ENCODE measurements around the gene ZBTB18. TPM values are rescaled to one million over a fixed set of nuclear protein-coding genes. Genes with fewer than 3 reads are reported as not detected.

Gene ZBTB18
- total RNA-seq (10 to 100 TPM; 21.0 to 21.3 TPM), polyA plus RNA-seq (10 to 100 TPM in 1 of 2 donors, 1 to 10 TPM in 1; 8.9 to 15.8 TPM)
- long read RNA-seq, donor 1, partial matches to known transcripts: 0 of 3 reads
- long read RNA-seq, donor 1, other reads (novel, unspliced or antisense): 0 of 3 reads
- long read RNA-seq, donor 2, partial matches to known transcripts: 0 of 4 reads
- long read RNA-seq, donor 2, other reads (novel, unspliced or antisense): 0 of 4 reads
- long read RNA-seq, donor 3, partial matches to known transcripts: 0 of 1 reads
- long read RNA-seq, donor 3, other reads (novel, unspliced or antisense): 0 of 1 reads
- long read RNA-seq, donor 4: 0 reads
- long read RNA-seq, donor 5, partial matches to known transcripts: 0 of 4 reads
- long read RNA-seq, donor 5, other reads (novel, unspliced or antisense): 0 of 4 reads

DNA sequence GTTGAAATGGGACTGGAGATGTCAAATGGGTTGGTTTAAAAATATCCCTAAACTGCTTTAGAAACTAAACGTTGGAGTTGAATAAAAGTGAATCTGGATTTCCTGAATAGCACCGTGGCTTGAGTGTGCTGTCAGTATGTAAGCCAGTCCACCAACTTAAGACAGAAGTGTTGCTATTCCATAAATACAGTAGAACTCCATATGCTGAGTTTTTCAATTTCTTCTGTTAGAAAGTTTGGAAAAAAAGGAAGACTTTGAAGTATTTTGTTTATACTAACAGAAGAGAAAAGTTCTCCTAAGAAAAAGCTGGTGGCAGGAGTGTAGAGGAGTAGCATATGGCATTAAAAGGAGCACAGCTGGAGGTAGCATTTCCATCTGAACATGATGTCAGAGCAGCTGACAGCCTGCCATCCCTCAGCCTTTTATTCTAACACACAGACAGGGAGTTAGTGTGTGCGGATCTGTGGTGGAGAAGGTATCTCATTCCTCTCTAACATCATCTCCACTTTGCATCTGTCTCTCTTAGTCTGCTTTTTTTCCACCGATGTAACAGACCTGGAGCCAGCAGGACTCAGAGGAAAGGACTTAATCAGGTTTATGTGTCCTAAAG is at the start of gene ZBTB18:
Gene ZBTB18 (plus strand): TSS at position 449 of the 610 bp plus-strand sequence. CDS start 149 bp downstream, at position 598.
- DNase-seq: peak; percentile 30 to 76 (median 61)
- H3K9ac ChIP-seq (ENCODE audit: insufficient read depth in 1 of 2, low read length in 2 of 2): no peak within 1 kb of the TSS

DNA sequence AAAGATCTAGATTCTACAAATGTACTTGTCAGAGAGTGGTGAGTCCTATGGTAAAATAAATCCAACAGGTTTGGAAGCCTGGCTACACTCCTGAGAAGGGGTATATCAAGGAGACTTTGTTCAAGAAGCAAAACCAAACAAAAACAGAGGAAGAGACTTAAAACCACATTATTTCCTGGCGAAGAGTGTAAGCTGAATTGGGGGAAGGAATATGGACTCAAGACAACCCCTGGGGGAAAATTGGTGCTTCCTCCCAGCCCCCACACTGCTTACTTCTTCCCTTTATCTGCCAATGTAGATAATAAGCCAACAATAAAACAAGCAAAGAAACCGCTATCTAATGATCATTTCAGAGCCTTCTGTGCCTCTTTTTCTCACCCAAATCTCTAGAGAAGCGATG is 48.4 kb upstream of the ZBTB18 start:
- H3K9ac ChIP-seq (ENCODE audit: insufficient read depth in 1 of 2, low read length in 2 of 2): no peak overlapping the region
- TF ChIP-seq, protein P1, sequence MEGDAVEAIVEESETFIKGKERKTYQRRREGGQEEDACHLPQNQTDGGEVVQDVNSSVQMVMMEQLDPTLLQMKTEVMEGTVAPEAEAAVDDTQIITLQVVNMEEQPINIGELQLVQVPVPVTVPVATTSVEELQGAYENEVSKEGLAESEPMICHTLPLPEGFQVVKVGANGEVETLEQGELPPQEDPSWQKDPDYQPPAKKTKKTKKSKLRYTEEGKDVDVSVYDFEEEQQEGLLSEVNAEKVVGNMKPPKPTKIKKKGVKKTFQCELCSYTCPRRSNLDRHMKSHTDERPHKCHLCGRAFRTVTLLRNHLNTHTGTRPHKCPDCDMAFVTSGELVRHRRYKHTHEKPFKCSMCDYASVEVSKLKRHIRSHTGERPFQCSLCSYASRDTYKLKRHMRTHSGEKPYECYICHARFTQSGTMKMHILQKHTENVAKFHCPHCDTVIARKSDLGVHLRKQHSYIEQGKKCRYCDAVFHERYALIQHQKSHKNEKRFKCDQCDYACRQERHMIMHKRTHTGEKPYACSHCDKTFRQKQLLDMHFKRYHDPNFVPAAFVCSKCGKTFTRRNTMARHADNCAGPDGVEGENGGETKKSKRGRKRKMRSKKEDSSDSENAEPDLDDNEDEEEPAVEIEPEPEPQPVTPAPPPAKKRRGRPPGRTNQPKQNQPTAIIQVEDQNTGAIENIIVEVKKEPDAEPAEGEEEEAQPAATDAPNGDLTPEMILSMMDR (IDR thresholded peaks at IDR 0.05; ENCODE audit: control extremely low read depth, extremely low read depth): no peak
- H3K27ac ChIP-seq (ENCODE audit: low read depth in 1 of 2, low read length in 1 of 2): no peak overlapping the region
- ATAC-seq (ENCODE audit: insufficient read depth, low FRiP score) (no peak), DNase-seq (no peak)
- H3K36me3 ChIP-seq (ENCODE audit: control insufficient read depth in 4 of 4, insufficient read depth in 4 of 4, low read length in 4 of 4): no peaks in the 10 kb centered on the region
- H3K4me1 ChIP-seq (ENCODE audit: control insufficient read depth in 5 of 5, insufficient read depth in 5 of 5, low read length in 5 of 5): no peaks in the 10 kb centered on the region
- no peak overlapping the region for H3K4me3 ChIP-seq
- 34 to 41% methylated on average over 3 of the region's 3 CpGs for WGBS, 2 donors
- H3K27me3 ChIP-seq (ENCODE audit: control insufficient read depth in 3 of 3, insufficient read depth in 3 of 3, low read length in 2 of 3): no peaks in the 10 kb centered on the region
- H3K9me3 ChIP-seq (ENCODE audit: control insufficient read depth in 4 of 4, insufficient read depth in 3 of 4, low read length in 3 of 4): no peaks in the 10 kb centered on the region

More for the DNA sequence above, at the start of gene ZBTB18:
- TF ChIP-seq, protein P1 (IDR thresholded peaks at IDR 0.05; ENCODE audit: control extremely low read depth, extremely low read depth): no peak
- Histone ChIP-seq H3K27ac (ENCODE audit: low read depth in 1 of 2, low read length in 1 of 2) (peak within 1 kb of the TSS; percentile 70 to 78), H3K4me3 (peak within 1 kb of the TSS; percentile 72), H3K9me3 (ENCODE audit: control insufficient read depth in 4 of 4, insufficient read depth in 3 of 4, low read length in 3 of 4) (no peaks in the 10 kb centered on the region), H3K4me1 (ENCODE audit: control insufficient read depth in 5 of 5, insufficient read depth in 5 of 5, low read length in 5 of 5) (peaks cover 0 to 31% (median 17%) of the 10 kb centered on the region in 5 donors), H3K36me3 (ENCODE audit: control insufficient read depth in 4 of 4, insufficient read depth in 4 of 4, low read length in 4 of 4) (peaks cover 10 to 16% (median 13%) of the 10 kb centered on the region in 4 donors), H3K27me3 (ENCODE audit: control insufficient read depth in 3 of 3, insufficient read depth in 3 of 3, low read length in 2 of 3) (peaks cover 0 to 5% (median 0%) of the 10 kb centered on the region in 3 donors)
- ATAC-seq (ENCODE audit: insufficient read depth, low FRiP score): no peak
- 22 to 30% methylated on average over 4 of the region's 4 CpGs for WGBS, 2 donors

DNA sequence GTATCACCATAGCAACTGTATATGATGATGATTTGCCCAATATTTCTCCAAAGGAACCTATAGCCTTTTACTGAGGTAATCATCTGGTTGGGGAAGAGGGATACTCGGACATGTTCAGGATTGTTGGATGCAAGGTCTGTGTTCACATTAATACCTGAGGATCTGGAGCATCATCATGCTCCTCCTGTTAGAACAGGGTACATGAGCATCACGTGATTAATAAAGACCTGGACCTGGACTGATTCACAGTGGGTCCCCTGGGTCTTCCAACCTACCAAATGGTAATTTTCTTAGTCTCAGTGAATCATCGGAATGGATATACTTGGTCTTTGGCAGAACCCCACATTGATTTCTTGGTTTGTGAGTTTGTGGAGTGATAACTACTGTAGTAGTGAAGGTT is 45.6 kb upstream of the ZBTB18 start:
- ATAC-seq (ENCODE audit: insufficient read depth, low FRiP score): no peak
- Histone ChIP-seq H3K4me3 (no peak overlapping the region), H3K27me3 (ENCODE audit: control insufficient read depth in 3 of 3, insufficient read depth in 3 of 3, low read length in 2 of 3) (no peaks in the 10 kb centered on the region), H3K9me3 (ENCODE audit: control insufficient read depth in 4 of 4, insufficient read depth in 3 of 4, low read length in 3 of 4) (no peaks in the 10 kb centered on the region), H3K4me1 (ENCODE audit: control insufficient read depth in 5 of 5, insufficient read depth in 5 of 5, low read length in 5 of 5) (no peaks in the 10 kb centered on the region), H3K36me3 (ENCODE audit: control insufficient read depth in 4 of 4, insufficient read depth in 4 of 4, low read length in 4 of 4) (no peaks in the 10 kb centered on the region), H3K27ac (ENCODE audit: low read depth in 1 of 2, low read length in 1 of 2) (no peak overlapping the region), H3K9ac (ENCODE audit: insufficient read depth in 1 of 2, low read length in 2 of 2) (no peak overlapping the region)
- TF ChIP-seq, protein P1 (IDR thresholded peaks at IDR 0.05; ENCODE audit: control extremely low read depth, extremely low read depth): no peak
- no peak for DNase-seq
- WGBS, 2 donors: 88 to 96% methylated on average over 3 of the region's 3 CpGs
